ENCODE data around the gene CAPN3. TPM values are rescaled to one million over a fixed set of nuclear protein-coding genes. Genes with fewer than 3 reads are reported as not detected.

The CAPN3 gene
- total RNA-seq, 1 donor from 2014 or later: 1.8 TPM

GRCh38 chr15:42448281-42448680 lies 89.0 kb downstream of the CAPN3 start:
- Mint-ChIP-seq H3K4me1 (ENCODE audit: low read depth, unreplicated experiment) (no peaks in the 10 kb centered on the region), H3K9me3 (ENCODE audit: unreplicated experiment) (no peaks in the 10 kb centered on the region), H3K4me3 (ENCODE audit: unreplicated experiment) (no peak overlapping the region), H3K27me3 (ENCODE audit: unreplicated experiment) (peaks cover 2% of the 10 kb centered on the region), H3K36me3 (ENCODE audit: unreplicated experiment) (peaks cover 8% of the 10 kb centered on the region), H3K27ac (ENCODE audit: unreplicated experiment) (no peak overlapping the region)
- no peak for DNase-seq
- TF ChIP-seq CTCF (IDR thresholded peaks at IDR 0.05; ENCODE audit: partially characterized antibody, unreplicated experiment): no peak

GRCh38 chr15:42449770-42450424 lies 90.6 kb downstream of the CAPN3 start:
- peaks cover 2% of the 10 kb centered on the region for H3K27me3 Mint-ChIP-seq (ENCODE audit: unreplicated experiment)
- no peak for TF ChIP-seq CTCF (IDR thresholded peaks at IDR 0.05; ENCODE audit: partially characterized antibody, unreplicated experiment)
- no peaks in the 10 kb centered on the region for H3K9me3 Mint-ChIP-seq (ENCODE audit: unreplicated experiment)
- DNase-seq: no peak
- H3K36me3 Mint-ChIP-seq (ENCODE audit: unreplicated experiment): peaks cover 8% of the 10 kb centered on the region
- H3K4me1 Mint-ChIP-seq (ENCODE audit: low read depth, unreplicated experiment): no peaks in the 10 kb centered on the region
- H3K4me3 Mint-ChIP-seq (ENCODE audit: unreplicated experiment): no peak overlapping the region
- H3K27ac Mint-ChIP-seq (ENCODE audit: unreplicated experiment): no peak overlapping the region

GRCh38 chr15:42450425-42450790 lies 91.1 kb downstream of the CAPN3 start:
- no peaks in the 10 kb centered on the region for H3K4me1 Mint-ChIP-seq (ENCODE audit: low read depth, unreplicated experiment)
- H3K36me3 Mint-ChIP-seq (ENCODE audit: unreplicated experiment): peaks cover 8% of the 10 kb centered on the region
- no peak overlapping the region for H3K27ac Mint-ChIP-seq (ENCODE audit: unreplicated experiment)
- no peak for DNase-seq
- no peak for TF ChIP-seq CTCF (IDR thresholded peaks at IDR 0.05; ENCODE audit: partially characterized antibody, unreplicated experiment)
- H3K4me3 Mint-ChIP-seq (ENCODE audit: unreplicated experiment): no peak overlapping the region
- H3K9me3 Mint-ChIP-seq (ENCODE audit: unreplicated experiment): no peaks in the 10 kb centered on the region
- peaks cover 2% of the 10 kb centered on the region for H3K27me3 Mint-ChIP-seq (ENCODE audit: unreplicated experiment)

- Mint-ChIP-seq H3K9me3 (ENCODE audit: unreplicated experiment) (no peaks in the 10 kb centered on the region), H3K27me3 (ENCODE audit: unreplicated experiment) (peaks cover 2% of the 10 kb centered on the region), H3K4me1 (ENCODE audit: low read depth, unreplicated experiment) (peaks cover 14% of the 10 kb centered on the region), H3K4me3 (ENCODE audit: unreplicated experiment) (no peak overlapping the region), H3K36me3 (ENCODE audit: unreplicated experiment) (peaks cover 8% of the 10 kb centered on the region), H3K27ac (ENCODE audit: unreplicated experiment) (no peak overlapping the region)
- no peak for TF ChIP-seq CTCF (IDR thresholded peaks at IDR 0.05; ENCODE audit: partially characterized antibody, unreplicated experiment)
- DNase-seq: no peak
These were observed 94.5 kb downstream of the CAPN3 start for GRCh38 chr15:42453826-42454225.

- Mint-ChIP-seq H3K4me3 (ENCODE audit: unreplicated experiment) (no peak overlapping the region), H3K27ac (ENCODE audit: unreplicated experiment) (no peak overlapping the region), H3K9me3 (ENCODE audit: unreplicated experiment) (peaks cover 3% of the 10 kb centered on the region), H3K36me3 (ENCODE audit: unreplicated experiment) (no peaks in the 10 kb centered on the region), H3K4me1 (ENCODE audit: low read depth, unreplicated experiment) (peaks cover 14% of the 10 kb centered on the region), H3K27me3 (ENCODE audit: unreplicated experiment) (no peaks in the 10 kb centered on the region)
- no peak for TF ChIP-seq CTCF (IDR thresholded peaks at IDR 0.05; ENCODE audit: partially characterized antibody, unreplicated experiment)
- no peak for DNase-seq
These were observed 97.2 kb downstream of the CAPN3 start for GRCh38 chr15:42456531-42456930.

All from glutamatergic neuron (in vitro differentiated cells).